NT2/D1 (cell line): ENCODE measurements around the gene CDH3.

Source experiments
- SUZ12 ChIP-seq: IDR thresholded peaks from 2 replicates; pipeline ENCODE4 v1.6.1; 2011; ENCODE audit not compliant: insufficient read length, insufficient read depth; ENCODE audit errors: extremely low read depth
- YY1 ChIP-seq: IDR thresholded peaks from 2 replicates; pipeline ENCODE4 v1.6.1; 2011; ENCODE audit not compliant: insufficient read length, insufficient read depth
- ZNF274 ChIP-seq: IDR thresholded peaks from 2 replicates; pipeline ENCODE4 v1.6.1; 2011; ENCODE audit warnings: mild to moderate bottlenecking, low read depth, low read length

DNA sequence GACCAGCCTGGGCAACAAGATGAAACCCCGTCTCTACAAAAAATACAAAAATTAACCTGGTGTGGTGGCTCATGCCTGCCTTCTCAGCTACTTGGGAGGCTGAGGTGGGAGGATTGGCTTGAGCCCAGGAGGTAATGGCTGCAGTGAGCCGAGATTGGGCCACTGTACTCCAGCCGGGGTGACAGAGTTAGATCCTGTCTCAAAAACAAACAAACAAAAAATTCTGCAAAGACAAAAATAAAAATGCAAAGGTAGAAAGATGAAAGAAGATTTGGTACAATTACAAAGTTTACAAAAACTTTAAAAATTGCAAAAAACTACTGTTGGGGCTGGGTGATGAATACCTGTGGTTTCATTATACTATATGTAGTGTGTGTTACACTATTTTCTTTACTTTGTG, 86.5 kb downstream of the CDH3 start:
- TF ChIP-seq ZNF274: no peak
- no peak for TF ChIP-seq SUZ12
- no peak for TF ChIP-seq YY1
